Osteocyte (in vitro differentiated cells): ENCODE results near the gene BLMH. TPM values are rescaled to one million over a fixed set of nuclear protein-coding genes. Genes with fewer than 3 reads are reported as not detected.
"Not testable (repeated sequence)": the region's sequence is repeated elsewhere in the genome, so short reads cannot be mapped to it uniquely, and the experiment has no call there.

Experiments used
- DNase-seq: peaks from one replicate; pipeline ENCODE4 v3.0.0; 2021; ENCODE audit warnings: mixed read lengths; ENCODE audit not compliant: unreplicated experiment; ENCODE audit errors: extremely low spot score
- H3K27ac Mint-ChIP-seq: one replicate; pipeline ENCODE4 v1.8.0; 2021; ENCODE audit warnings: mild to moderate bottlenecking, mixed read lengths; ENCODE audit not compliant: unreplicated experiment
- H3K27me3 Mint-ChIP-seq: one replicate; pipeline ENCODE4 v1.8.0; 2021; ENCODE audit warnings: mixed read lengths; ENCODE audit not compliant: unreplicated experiment
- H3K36me3 Mint-ChIP-seq: one replicate; pipeline ENCODE4 v1.8.0; 2021; ENCODE audit warnings: mixed read lengths; ENCODE audit not compliant: unreplicated experiment
- H3K4me1 Mint-ChIP-seq: one replicate; pipeline ENCODE4 v1.8.0; 2021; ENCODE audit warnings: mixed read lengths; ENCODE audit not compliant: unreplicated experiment
- H3K4me3 Mint-ChIP-seq: one replicate; pipeline ENCODE4 v1.8.0; 2021; ENCODE audit warnings: mild to moderate bottlenecking, moderate library complexity, mixed read lengths; ENCODE audit not compliant: unreplicated experiment
- H3K9me3 Mint-ChIP-seq: one replicate; pipeline ENCODE4 v1.8.0; 2021; ENCODE audit warnings: mixed read lengths; ENCODE audit not compliant: unreplicated experiment
- CTCF ChIP-seq: fragments of 200-600 bp; sonication (generic); IDR thresholded peaks from 2 replicates; pipeline ENCODE4 v1.5.0; 2021; ENCODE audit warnings: antibody characterized with exemption, mild to moderate bottlenecking, moderate library complexity
- total RNA-seq: library from RNA; stranded (reverse); gene quantifications from 2 replicates; pipeline ENCODE4 v1.2.1, GENCODE V29; 2021

Gene BLMH
- total RNA-seq, 1 donor from 2014 or later, result 67.0 TPM

DNA sequence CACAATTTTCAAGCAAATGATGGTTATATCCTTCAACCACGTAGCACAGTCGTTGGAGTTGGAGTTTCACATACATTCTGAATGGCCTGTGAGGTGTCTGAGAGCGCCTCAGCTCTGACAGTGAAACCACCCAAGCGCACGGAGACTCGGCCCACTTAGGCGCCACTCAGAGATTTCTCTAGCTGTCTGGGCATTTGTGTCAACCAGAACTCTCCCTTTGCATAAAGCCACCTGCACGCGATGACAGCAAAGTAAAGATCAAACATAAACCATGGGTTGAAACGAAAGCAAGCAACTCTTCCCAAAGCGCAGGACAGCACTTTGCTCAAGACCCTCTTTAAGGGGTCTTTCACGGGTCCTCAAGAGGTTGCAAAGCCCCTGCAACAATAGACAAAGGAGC is 56.8 kb downstream of the BLMH start:
- no peak for DNase-seq
- TF ChIP-seq CTCF, result no peak
- H3K27me3 Mint-ChIP-seq, result peaks cover 56% of the 10 kb centered on the region
- H3K4me1 Mint-ChIP-seq, result peaks cover 14% of the 10 kb centered on the region
- no peaks in the 10 kb centered on the region for H3K9me3 Mint-ChIP-seq
- H3K36me3 Mint-ChIP-seq, result no peaks in the 10 kb centered on the region
- H3K27ac Mint-ChIP-seq, result no peak overlapping the region
- peak overlapping the region; percentile 50 for H3K4me3 Mint-ChIP-seq

GRCh38 chr17:30234296-30234695 is 57.4 kb downstream of the BLMH start:
- no peak overlapping the region for H3K4me3 Mint-ChIP-seq
- no peak for DNase-seq
- no peaks in the 10 kb centered on the region for H3K9me3 Mint-ChIP-seq
- H3K27me3 Mint-ChIP-seq, result peaks cover 56% of the 10 kb centered on the region
- no peaks in the 10 kb centered on the region for H3K36me3 Mint-ChIP-seq
- no peak overlapping the region for H3K27ac Mint-ChIP-seq
- no peak for TF ChIP-seq CTCF
- H3K4me1 Mint-ChIP-seq, result peaks cover 14% of the 10 kb centered on the region

DNA sequence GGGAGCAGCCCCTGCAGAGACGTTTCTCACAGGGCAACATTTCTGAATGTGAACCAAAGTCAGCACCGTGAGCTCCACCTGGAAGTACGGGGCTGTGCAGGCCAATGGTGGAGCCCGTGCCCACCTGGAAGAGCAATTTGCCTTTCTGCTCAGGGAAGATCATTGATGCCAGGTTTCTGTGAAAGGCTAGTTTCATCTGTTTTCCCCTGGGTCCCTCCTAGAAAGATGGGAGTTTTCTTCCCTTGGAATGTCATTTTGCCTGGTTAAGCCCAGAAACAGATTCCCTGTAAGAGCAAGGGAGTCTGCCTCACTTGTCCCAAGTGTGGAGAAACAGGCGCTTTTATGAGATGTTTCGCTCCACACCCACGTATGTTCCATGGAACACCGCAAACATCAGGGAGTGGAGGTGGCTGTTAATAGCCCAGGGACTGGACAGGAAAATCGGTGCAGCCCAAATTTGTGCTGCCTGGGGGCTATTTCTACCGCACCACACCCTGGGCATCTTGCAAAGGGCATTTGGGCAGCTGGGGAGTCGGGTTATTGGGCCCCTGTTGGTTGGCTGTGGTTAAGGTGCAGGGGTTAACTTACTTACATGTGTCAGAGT is 58.8 kb downstream of the BLMH start:
- DNase-seq, result no peak
- H3K36me3 Mint-ChIP-seq, result no peaks in the 10 kb centered on the region
- no peak overlapping the region for H3K4me3 Mint-ChIP-seq
- H3K4me1 Mint-ChIP-seq, result peaks cover 22% of the 10 kb centered on the region
- no peak for TF ChIP-seq CTCF
- peaks cover 56% of the 10 kb centered on the region for H3K27me3 Mint-ChIP-seq
- H3K9me3 Mint-ChIP-seq, result no peaks in the 10 kb centered on the region
- no peak overlapping the region for H3K27ac Mint-ChIP-seq

DNA sequence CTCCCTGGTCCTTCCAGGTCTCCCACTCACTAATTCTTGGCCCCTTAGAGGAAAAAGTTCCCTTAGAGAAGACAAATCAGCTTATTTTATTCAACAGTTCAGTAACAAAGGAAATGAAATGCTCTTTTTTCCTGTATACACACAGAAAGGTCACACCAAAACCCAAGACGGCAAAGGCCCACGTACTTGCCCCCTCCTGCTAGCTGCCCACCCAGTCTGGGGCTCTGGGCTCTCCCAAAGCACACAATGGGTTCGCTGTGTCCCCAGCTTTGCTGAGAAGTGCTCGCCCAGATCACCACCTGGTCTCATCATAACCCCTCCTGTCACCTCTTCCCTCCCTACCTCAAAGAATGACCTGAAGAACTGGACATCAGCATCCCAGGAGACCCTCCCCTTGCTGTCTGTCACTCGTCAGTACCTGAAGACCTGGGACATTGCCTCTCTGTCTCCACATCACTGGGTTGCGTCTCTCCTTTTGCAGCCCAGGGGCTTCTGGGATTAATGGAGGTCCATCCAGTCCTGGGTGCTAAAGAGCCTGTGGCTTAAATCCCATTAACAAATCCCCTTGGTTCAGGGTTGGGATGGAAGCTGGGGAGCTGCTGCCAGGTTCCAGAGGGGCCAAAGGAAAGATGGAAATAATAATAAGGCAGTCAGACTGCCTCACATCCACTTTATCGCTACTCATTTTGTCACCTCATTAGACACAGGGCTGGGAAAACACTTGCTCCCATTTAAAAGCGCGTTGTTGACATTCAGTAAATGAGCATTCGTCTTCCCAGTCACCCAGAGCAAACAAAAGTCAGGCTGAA is 59.5 kb downstream of the BLMH start:
- Mint-ChIP-seq H3K27ac (no peak overlapping the region), H3K9me3 (no peaks in the 10 kb centered on the region), H3K27me3 (peaks cover 56% of the 10 kb centered on the region), H3K36me3 (no peaks in the 10 kb centered on the region), H3K4me3 (no peak overlapping the region), H3K4me1 (peaks cover 29% of the 10 kb centered on the region)
- DNase-seq, result no peak
- TF ChIP-seq CTCF, result no peak

DNA sequence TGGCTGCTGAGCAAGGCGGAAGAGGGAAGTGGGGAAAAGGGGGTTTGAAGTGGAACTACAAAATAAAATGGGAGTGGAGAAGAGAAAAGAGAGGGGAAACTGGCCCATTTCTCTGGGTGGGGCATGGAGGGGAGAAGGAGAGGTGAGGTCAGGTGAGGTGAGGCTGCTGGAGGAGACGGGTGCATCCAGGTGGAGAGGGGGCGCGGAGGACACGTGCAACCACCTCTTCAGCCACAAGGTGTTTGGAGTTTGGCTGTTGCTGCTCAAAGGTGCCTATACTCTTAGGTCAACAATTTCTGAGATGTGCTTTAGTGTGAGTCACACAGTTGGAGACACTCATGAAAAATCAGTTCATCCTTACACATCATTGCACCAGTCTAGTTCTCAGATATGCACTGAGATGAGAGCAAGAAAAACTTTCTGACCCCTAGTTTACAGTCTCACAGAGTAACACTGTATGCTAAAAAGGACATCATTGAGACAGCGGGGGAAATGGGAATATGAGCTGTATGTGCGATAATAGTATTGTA is 61.1 kb downstream of the BLMH start:
- Mint-ChIP-seq H3K4me1 (peaks cover 31% of the 10 kb centered on the region), H3K4me3 (no peak overlapping the region), H3K27ac (no peak overlapping the region), H3K9me3 (no peaks in the 10 kb centered on the region), H3K27me3 (peaks cover 49% of the 10 kb centered on the region), H3K36me3 (no peaks in the 10 kb centered on the region)
- TF ChIP-seq CTCF, result no peak
- no peak for DNase-seq

- Mint-ChIP-seq H3K4me1 (peaks cover 38% of the 10 kb centered on the region), H3K27me3 (peaks cover 45% of the 10 kb centered on the region)
- not testable (repeated sequence) for H3K36me3 Mint-ChIP-seq, DNase-seq, H3K9me3 Mint-ChIP-seq, H3K27ac Mint-ChIP-seq, H3K4me3 Mint-ChIP-seq
Measured at GRCh38 chr17:30230009-30230408, 61.7 kb downstream of the BLMH start.
